Hair follicular keratinocyte (primary cell): Measurements from ENCODE around the gene TMEM237. TPM values are rescaled to one million over a fixed set of nuclear protein-coding genes. Genes with fewer than 3 reads are reported as not detected.

Source experiments
- total RNA-seq: library from RNA; depleted of rRNA; stranded (reverse); fragments of >200 nt; gene quantifications from 2 replicates; pipeline ENCODE4 v1.2.3, GENCODE V29; 2015

TMEM237 gene, protein sequence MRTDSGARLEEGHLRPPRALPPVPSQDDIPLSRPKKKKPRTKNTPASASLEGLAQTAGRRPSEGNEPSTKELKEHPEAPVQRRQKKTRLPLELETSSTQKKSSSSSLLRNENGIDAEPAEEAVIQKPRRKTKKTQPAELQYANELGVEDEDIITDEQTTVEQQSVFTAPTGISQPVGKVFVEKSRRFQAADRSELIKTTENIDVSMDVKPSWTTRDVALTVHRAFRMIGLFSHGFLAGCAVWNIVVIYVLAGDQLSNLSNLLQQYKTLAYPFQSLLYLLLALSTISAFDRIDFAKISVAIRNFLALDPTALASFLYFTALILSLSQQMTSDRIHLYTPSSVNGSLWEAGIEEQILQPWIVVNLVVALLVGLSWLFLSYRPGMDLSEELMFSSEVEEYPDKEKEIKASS
- total RNA-seq, result 37.4 and 48.0 TPM in 2 replicates

DNA sequence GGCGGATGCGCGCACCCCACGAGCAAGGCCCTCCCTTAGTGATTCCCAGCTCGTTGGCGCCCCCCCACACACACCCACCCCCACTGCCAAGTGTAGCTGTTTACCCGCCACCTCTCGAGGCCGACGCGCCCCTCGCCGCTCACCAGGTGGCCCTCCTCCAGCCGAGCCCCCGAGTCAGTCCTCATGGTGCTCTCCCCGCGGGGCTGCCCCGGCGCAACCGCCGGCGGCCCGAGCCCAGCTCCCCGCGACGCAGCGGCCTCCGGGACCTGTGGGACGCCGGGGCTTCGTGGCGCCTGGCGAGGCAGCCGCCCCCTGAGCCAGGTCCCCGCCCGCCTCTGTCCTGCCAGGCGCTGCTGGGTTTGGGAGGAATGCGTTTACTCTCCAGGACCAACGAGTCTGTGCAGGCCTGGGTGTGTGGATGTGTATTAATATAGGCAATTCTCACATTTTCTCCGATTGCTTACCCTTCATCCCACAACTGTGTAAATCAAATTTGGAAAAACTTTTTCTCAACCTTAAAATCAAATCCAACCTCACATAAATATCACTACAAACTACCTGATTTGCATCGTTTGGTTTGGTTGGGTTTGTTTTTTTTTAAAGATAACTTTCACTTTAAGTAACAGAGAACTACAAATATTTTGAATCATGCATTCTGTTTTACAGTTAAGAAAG lies at the start of gene TMEM237:
TSS of gene TMEM237 (minus strand) at position 288 of the 675 bp plus-strand sequence. CDS start at position 185, 103 bp downstream.

Other genes starting within 250 kb of the TMEM237 start
- gene TRAK2, start 192.0 kb downstream of the TMEM237 start, total RNA-seq, result 6.6 and 7.8 TPM in 2 replicates
- 13.6 and 20.6 TPM in 2 replicates for gene STRADB, start 191.8 kb downstream of the TMEM237 start, total RNA-seq
- gene MPP4, start 55.1 kb upstream of the TMEM237 start, total RNA-seq, result 0.23 and 0.55 TPM in 2 replicates
- 14.0 and 21.0 TPM in 2 replicates for gene ALS2, start 137.4 kb upstream of the TMEM237 start, total RNA-seq
- gene CDK15, start 163.0 kb upstream of the TMEM237 start, total RNA-seq, result 0.16 and 0.72 TPM in 2 replicates